ENCODE measurements around the gene SND1.

The SND1 gene

DNA sequence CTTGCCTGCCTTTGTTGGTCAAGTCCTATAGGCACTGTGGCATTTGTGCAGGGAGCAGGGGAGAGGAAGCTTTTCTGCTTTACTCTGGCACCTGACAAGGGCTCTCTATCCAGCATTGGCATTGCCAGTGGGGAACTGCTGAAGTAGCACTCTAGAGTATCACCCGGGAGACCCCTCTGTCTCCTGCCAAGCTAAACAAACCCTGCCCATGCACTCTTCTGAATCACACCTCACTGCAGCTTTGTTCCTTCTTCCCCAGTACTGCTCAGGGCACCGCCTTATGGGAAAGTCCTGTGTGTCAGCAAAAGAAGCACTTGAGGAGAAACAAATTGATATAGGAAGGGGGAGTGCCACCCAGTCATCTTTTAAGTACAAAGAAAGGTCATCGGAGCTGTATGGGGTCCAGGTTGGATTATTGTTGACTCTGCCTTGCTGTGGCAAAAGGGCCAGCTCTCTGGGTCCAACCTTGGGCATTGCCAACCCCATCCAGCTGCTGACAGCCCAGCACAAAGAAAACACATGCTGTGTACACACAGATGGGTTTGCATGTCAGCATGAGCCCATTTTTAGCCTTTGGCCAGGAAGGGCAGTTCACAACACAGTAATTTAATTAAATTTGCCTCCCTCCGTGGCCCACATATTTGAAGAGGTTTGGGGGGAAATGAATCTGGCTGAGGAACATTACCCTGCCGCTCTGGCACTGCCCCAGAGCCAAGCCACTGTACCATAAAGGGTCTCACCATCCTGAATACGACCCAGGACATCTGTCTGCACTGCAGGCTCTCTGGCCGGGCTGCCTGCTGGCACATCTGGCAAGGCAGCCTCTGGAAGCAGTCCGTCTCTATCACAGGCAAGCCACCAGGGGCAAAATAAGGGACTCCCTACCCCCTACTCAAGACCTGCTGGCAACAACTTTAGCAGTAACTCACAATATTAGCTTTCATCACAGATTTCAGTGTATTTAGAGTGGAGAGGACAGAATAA lies 366.2 kb downstream of the SND1 start:
- TF ChIP-seq, protein P1, sequence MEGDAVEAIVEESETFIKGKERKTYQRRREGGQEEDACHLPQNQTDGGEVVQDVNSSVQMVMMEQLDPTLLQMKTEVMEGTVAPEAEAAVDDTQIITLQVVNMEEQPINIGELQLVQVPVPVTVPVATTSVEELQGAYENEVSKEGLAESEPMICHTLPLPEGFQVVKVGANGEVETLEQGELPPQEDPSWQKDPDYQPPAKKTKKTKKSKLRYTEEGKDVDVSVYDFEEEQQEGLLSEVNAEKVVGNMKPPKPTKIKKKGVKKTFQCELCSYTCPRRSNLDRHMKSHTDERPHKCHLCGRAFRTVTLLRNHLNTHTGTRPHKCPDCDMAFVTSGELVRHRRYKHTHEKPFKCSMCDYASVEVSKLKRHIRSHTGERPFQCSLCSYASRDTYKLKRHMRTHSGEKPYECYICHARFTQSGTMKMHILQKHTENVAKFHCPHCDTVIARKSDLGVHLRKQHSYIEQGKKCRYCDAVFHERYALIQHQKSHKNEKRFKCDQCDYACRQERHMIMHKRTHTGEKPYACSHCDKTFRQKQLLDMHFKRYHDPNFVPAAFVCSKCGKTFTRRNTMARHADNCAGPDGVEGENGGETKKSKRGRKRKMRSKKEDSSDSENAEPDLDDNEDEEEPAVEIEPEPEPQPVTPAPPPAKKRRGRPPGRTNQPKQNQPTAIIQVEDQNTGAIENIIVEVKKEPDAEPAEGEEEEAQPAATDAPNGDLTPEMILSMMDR (IDR thresholded peaks at IDR 0.05; ENCODE audit: borderline replicate concordance, insufficient read depth, low read depth, low read length), result no peak
- H3K4me3 ChIP-seq (ENCODE audit: low read depth, low read length), result no peak overlapping the region

DNA sequence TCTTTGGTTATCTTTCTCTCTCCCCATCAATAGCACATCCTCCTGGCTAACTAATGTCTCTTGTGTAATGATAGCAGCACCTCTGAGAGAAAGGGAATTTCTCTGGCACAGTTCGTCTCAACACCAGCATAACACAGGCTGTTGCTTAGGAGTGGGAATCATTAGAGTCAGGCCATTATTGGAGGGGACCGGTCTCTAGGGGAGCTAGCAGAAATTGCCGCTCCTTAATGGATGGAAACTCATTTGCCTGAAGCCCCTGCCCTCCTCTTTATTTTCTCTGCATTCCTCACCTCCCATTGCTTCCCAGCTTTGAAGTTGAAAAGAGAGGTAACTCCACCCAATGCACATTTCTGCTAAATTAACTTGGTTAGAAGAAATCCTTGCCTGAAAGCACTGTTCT lies 367.3 kb downstream of the SND1 start:
- H3K4me3 ChIP-seq (ENCODE audit: low read depth, low read length), result no peak overlapping the region
- TF ChIP-seq, protein P1 (IDR thresholded peaks at IDR 0.05; ENCODE audit: borderline replicate concordance, insufficient read depth, low read depth, low read length), result no peak

DNA sequence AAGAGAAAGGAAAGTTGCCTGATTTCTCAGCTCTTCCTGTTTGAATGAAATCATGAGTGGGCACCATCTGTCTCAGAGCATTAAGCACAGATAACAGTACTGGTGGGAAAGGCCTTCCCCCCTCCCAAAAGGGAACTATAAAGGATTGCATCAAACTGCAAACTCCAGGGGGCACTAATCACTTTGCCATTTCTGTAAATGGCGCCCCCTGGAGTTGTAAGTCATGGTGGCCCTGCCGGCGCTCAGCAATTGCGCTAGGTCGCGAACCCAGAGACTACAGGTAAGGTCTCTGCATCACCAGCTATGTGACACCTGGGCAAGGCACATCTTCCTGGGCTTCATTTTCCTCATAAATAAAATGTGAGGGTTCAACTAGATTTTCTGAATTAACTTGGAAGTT lies 368.2 kb downstream of the SND1 start:
- TF ChIP-seq, protein P1 (IDR thresholded peaks at IDR 0.05; ENCODE audit: borderline replicate concordance, insufficient read depth, low read depth, low read length), result peak; percentile 41; the same call in 1 of the 2 replicates
- H3K4me3 ChIP-seq (ENCODE audit: low read depth, low read length), result no peak overlapping the region

DNA sequence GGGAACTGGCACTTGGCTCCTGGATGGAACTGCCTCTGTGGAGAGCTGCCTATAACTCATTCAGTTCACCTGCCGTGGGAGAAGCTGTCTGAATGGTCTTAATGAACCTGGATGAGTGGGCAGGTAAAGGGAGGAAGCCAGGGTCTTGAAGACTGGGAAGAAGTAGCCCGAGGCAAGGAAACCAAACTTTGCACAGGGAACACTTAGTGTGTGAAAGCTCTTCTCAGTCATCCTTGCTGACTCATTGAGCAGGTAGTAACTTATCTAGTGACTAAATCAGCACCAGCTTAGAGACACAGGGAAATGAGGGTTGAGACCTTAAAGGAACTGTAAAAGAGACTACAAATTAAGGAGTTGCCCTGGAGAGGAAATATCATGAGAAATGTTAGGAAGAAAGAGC lies 369.4 kb downstream of the SND1 start:
- no peak overlapping the region for H3K4me3 ChIP-seq (ENCODE audit: low read depth, low read length)
- TF ChIP-seq, protein P1 (IDR thresholded peaks at IDR 0.05; ENCODE audit: borderline replicate concordance, insufficient read depth, low read depth, low read length), result no peak

DNA sequence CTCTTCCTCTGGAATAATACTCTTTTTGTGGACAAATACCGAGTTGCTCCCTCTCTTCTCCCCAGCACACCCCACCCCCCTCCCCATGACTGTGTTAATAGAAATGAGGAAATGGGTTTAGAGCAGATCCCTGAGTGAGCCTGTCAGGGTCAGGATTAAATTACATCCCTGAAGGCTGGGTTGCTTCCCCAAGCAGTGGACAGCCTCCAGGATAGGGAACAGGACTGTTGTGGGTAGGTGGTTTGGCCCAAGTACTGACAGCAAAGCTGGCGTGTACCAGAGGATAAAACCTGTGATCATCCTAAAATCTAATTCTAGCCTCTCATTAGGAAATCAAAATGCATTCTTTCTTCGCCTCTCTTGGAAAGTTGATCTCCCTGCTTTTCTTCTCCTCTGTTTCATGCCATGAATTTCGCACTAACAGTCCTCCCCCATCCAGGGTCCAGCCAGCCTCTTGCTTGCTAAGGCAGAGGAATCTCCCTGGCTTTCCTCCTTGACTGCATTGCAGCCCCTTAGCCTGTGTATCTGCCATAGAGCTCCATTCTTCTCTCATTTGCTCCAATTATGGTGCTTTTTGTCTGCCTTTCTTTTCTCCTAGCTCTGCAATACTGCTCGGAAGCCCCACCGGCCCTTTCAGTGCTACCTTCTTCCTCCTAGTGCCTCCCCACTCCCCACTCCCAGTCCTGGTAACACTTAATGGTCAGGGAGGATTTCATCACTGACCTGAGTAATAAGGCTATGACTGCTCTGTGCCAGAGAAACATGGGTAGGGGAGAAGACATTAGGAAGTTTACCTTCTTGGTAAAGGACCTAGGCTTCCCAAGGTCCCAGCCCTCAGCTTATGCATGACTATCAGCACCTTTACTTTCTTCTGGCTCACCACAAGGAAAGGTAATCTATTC lies 370.9 kb downstream of the SND1 start:
- no peak overlapping the region for H3K4me3 ChIP-seq (ENCODE audit: low read depth, low read length)
- TF ChIP-seq, protein P1 (IDR thresholded peaks at IDR 0.05; ENCODE audit: borderline replicate concordance, insufficient read depth, low read depth, low read length), result no peak

DNA sequence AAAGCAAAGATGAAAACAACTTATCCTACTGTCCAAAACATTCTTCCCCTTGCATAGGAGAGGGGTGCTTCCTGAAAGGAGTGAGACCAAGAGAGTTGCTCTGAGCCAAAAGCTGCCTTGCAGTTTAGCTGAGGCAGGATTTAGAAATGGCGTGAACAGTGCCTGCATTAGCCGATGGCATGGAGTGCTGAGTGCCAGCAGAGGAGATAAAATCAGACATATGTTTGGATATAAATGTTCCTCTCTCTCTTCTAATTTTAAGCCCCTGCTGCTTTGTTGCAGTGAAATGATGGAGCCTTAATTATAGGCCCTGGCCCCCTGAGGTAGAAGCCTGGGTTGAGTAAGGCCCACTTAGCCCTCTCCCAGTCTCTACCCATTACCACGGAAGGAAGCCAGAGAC lies 372.2 kb downstream of the SND1 start:
- no peak overlapping the region for H3K4me3 ChIP-seq (ENCODE audit: low read depth, low read length)
- TF ChIP-seq, protein P1 (IDR thresholded peaks at IDR 0.05; ENCODE audit: borderline replicate concordance, insufficient read depth, low read depth, low read length), result no peak

Measured in GM12875 (cell line).